ENCODE measurements around the gene RTTN.

DNA sequence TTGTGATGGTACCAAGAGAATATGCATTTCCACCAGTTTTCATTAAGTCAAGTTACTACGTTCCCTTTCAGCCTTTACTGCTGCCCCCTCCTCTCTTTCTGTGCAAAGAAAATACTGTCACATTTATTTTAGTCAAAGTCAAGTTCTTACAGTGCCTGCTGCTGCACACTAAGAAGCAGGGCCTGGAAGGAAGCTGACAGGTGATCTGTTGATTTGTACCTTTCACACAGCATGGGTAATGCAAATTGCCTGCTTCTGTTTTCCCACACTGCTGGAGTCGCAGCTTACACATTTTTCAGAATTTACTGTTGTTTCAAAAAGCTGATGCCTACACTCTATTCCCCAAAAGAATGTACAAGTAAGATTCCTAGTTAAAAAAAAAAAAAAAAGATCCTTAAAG, 209.1 kb downstream of the RTTN start:
- TF ChIP-seq, protein P1, sequence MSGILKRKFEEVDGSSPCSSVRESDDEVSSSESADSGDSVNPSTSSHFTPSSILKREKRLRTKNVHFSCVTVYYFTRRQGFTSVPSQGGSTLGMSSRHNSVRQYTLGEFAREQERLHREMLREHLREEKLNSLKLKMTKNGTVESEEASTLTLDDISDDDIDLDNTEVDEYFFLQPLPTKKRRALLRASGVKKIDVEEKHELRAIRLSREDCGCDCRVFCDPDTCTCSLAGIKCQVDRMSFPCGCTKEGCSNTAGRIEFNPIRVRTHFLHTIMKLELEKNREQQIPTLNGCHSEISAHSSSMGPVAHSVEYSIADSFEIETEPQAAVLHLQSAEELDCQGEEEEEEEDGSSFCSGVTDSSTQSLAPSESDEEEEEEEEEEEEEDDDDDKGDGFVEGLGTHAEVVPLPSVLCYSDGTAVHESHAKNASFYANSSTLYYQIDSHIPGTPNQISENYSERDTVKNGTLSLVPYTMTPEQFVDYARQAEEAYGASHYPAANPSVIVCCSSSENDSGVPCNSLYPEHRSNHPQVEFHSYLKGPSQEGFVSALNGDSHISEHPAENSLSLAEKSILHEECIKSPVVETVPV (CRISPR knock-in tag; IDR thresholded peaks at IDR 0.05): no peak
- no peak for TF ChIP-seq ZC3H10 (CRISPR knock-in tag; IDR thresholded peaks at IDR 0.05)
- TF ChIP-seq TOX (CRISPR knock-in tag; IDR thresholded peaks at IDR 0.05; ENCODE audit: borderline replicate concordance): no peak
- TF ChIP-seq ZFP3 (CRISPR knock-in tag; IDR thresholded peaks at IDR 0.05): no peak
- TF ChIP-seq ARNTL (CRISPR knock-in tag; IDR thresholded peaks at IDR 0.05; ENCODE audit: borderline replicate concordance, low read depth): no peak
- TF ChIP-seq, protein P2, sequence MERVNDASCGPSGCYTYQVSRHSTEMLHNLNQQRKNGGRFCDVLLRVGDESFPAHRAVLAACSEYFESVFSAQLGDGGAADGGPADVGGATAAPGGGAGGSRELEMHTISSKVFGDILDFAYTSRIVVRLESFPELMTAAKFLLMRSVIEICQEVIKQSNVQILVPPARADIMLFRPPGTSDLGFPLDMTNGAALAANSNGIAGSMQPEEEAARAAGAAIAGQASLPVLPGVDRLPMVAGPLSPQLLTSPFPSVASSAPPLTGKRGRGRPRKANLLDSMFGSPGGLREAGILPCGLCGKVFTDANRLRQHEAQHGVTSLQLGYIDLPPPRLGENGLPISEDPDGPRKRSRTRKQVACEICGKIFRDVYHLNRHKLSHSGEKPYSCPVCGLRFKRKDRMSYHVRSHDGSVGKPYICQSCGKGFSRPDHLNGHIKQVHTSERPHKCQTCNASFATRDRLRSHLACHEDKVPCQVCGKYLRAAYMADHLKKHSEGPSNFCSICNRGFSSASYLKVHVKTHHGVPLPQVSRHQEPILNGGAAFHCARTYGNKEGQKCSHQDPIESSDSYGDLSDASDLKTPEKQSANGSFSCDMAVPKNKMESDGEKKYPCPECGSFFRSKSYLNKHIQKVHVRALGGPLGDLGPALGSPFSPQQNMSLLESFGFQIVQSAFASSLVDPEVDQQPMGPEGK (CRISPR knock-in tag; IDR thresholded peaks at IDR 0.05; ENCODE audit: borderline replicate concordance): no peak
- TF ChIP-seq SNAI2 (CRISPR knock-in tag; IDR thresholded peaks at IDR 0.05): no peak
